Measurements from ENCODE around the gene TOPBP1. TPM values are rescaled to one million over a fixed set of nuclear protein-coding genes. Genes with fewer than 3 reads are reported as not detected.
"Not testable (repeated sequence)": the region's sequence is repeated elsewhere in the genome, so short reads cannot be mapped to it uniquely, and the experiment has no call there.

The TOPBP1 gene
- total RNA-seq, 4 donors from 2014 or later = 8.6 to 31.1 (median 25.3) TPM

- H3K9me3 ChIP-seq = no peaks in the 10 kb centered on the region
- intact Hi-C loops (cut with DNase I) = no loop called here
- no peaks in the 10 kb centered on the region for H3K36me3 ChIP-seq
- no peak overlapping the region for H3K4me3 ChIP-seq
- H3K27ac ChIP-seq = no peak overlapping the region
- no peaks in the 10 kb centered on the region for H3K27me3 ChIP-seq
- WGBS, 2 donors = 86% methylated on average over 1 of the region's 1 CpG; no CpG with 5 or more reads in 1 of the 2 donors
- no peaks in the 10 kb centered on the region for H3K4me1 ChIP-seq
- TF ChIP-seq POLR2A (IDR thresholded peaks at IDR 0.05) = no peak
- no peak for DNase-seq
Measured at GRCh38 chr3:133562376-133562775, 99.4 kb downstream of the TOPBP1 start.

- intact Hi-C loops (cut with DNase I) = no loop called here
- WGBS, 2 donors = 80 to 94% methylated on average over 1 to 2 of the region's 2 CpGs
Measured at GRCh38 chr3:133561679-133562078, 100.1 kb downstream of the TOPBP1 start.

GRCh38 chr3:133551589-133551988 lies 110.2 kb downstream of the TOPBP1 start:
- H3K4me3 ChIP-seq; H3K9me3 ChIP-seq; H3K27me3 ChIP-seq; intact Hi-C loops (cut with DNase I); H3K27ac ChIP-seq; H3K36me3 ChIP-seq; DNase-seq: not testable (repeated sequence)
- WGBS, 2 donors = 100% methylated on average over 4 of the region's 14 CpGs
- H3K4me1 ChIP-seq = peaks cover 5 to 22% (median 9%) of the 10 kb centered on the region in 3 donors

More at GRCh38 chr3:133561679-133562078, 100.1 kb downstream of the TOPBP1 start:
- Histone ChIP-seq H3K36me3 (no peaks in the 10 kb centered on the region), H3K27ac (no peak overlapping the region), H3K4me3 (no peak overlapping the region), H3K4me1 (no peaks in the 10 kb centered on the region), H3K9me3 (no peaks in the 10 kb centered on the region), H3K27me3 (no peaks in the 10 kb centered on the region)
- DNase-seq = no peak
- TF ChIP-seq CTCF (IDR thresholded peaks at IDR 0.05) (no peak), POLR2A (IDR thresholded peaks at IDR 0.05) (no peak)

Small RNA genes lying within 50 kb of the gene (small RNA-seq; reads per million reads assigned to genes)
- gene RF00438 (0 reads per million in 4 donors), gene RNA5SP140 (0 reads per million in 4 donors), gene RNU6-678P (0 reads per million in 4 donors)

Other genes with a start within 250 kb of the TOPBP1 start
- gene CDV3, start 88.3 kb downstream of the TOPBP1 start, total RNA-seq = 100 to 1,000 TPM in 3 of 4 donors, 10 to 100 TPM in 1; 94.5 to 120 (median 119) TPM
- 10 to 100 TPM in 2 of 4 donors, 1 to 10 TPM in 1, under 1 TPM in 1; 0.53 to 17.9 (median 9.4) TPM for gene TF, start 84.5 kb upstream of the TOPBP1 start, total RNA-seq
- gene SRPRB, start 143.9 kb upstream of the TOPBP1 start, total RNA-seq = 100 to 1,000 TPM in 1 of 4 donors, 10 to 100 TPM in 3; 25.1 to 107 (median 44.1) TPM
- gene RAB6B, start 233.9 kb upstream of the TOPBP1 start, total RNA-seq = 1 to 10 TPM in 2 of 4 donors, under 1 TPM in 2; 0.09 to 1.7 (median 0.68) TPM